GM10248 (cell line): Measurements from ENCODE around the gene ZDHHC14.

Experiments
- CTCF ChIA-PET: fragments of 300-600 bp; sonication (Branson Sonifier 250); formaldehyde crosslinking; extraction: SDS; loops from one replicate; lab custom pipeline; 2021; ENCODE audit warnings: antibody characterized with exemption; lab: Yijun Ruan, JAX
- POLR2A ChIA-PET: fragments of 350-650 bp; sonication (Branson Sonifier 250); formaldehyde crosslinking; extraction: SDS; loops from one replicate; lab custom pipeline; 2020; ENCODE audit warnings: antibody characterized with exemption; lab: Yijun Ruan, JAX
- DNase-seq: peaks from one replicate; pipeline ENCODE4 v3.0.0; 2012; ENCODE audit errors: extremely low spot score
- CTCF ChIP-seq: IDR thresholded peaks from 2 replicates; pipeline ENCODE4 v1.5.1; 2012; ENCODE audit warnings: mild to moderate bottlenecking, low read depth; ENCODE audit errors: extremely low read depth, missing control alignments, control extremely low read depth

Gene ZDHHC14

GRCh38 chr6:157410045-157410444 lies 29.1 kb downstream of the ZDHHC14 start:
- POLR2A ChIA-PET: no interaction called here
- no peak for TF ChIP-seq CTCF
- DNase-seq: no peak
- CTCF ChIA-PET: interaction anchor here (1.0 to 1.4 kb wide), 3 partner anchors 12 to 25 kb away, joined by 3 to 4 read pairs (median 3); no protein-coding TSS in a partner anchor

DNA sequence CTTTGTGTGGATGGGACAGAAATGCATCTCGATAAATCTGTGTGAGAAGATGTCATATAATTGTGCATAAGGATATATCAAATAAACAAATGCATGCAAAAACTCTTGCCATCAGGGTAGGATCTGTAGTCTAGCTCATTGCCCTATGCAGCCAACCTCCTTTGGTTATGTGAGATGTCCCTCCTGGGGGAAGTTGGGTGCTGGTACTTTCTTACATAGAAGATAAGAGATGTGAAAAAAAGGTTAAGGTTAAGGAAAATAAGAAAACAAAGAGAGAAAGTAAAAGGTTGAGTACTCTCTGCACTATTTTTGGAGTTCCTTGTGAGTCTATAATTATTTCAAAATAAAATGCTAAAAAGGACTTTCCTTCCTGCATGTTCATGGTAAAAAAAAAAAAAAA lies 30.4 kb downstream of the ZDHHC14 start:
- no peak for TF ChIP-seq CTCF
- DNase-seq: no peak
- ChIA-PET CTCF (interaction anchor here (1.0 to 1.4 kb wide), 2 partner anchors 27 to 88 kb away, joined by 3 to 4 read pairs; partner anchors contain the start of gene TMEM242), POLR2A (no interaction called here)

DNA sequence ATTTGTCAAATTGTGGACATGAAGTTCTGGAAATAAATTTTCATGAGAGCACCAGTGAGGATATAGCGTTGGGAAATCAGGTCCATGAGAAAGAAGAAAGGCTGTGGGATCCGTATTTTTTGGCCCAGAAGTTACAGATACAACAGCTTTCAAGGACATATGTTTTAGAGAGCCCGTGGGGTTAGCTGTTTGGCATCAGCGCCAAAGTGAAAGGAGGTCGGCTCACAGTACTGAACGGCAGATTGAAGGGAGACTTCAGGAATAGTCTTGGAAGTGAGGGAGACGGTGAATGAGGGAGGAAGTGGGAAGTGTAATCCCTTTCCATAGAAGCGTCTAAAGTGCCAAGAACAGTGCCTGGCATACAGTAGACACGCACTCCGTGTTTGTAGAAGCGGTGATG lies 31.8 kb downstream of the ZDHHC14 start:
- CTCF ChIA-PET: interaction anchor here (1.4 kb wide), 1 partner anchor 11 kb away, joined by 3 read pairs; no protein-coding TSS in a partner anchor
- no peak for DNase-seq

GRCh38 chr6:157420497-157420896 lies 39.5 kb downstream of the ZDHHC14 start:
- ChIA-PET CTCF (no interaction called here), POLR2A (no interaction called here)
- no peak for DNase-seq
- TF ChIP-seq CTCF: no peak

More for the DNA sequence above, 31.8 kb downstream of the ZDHHC14 start:
- TF ChIP-seq CTCF: no peak
- POLR2A ChIA-PET: no interaction called here

DNA sequence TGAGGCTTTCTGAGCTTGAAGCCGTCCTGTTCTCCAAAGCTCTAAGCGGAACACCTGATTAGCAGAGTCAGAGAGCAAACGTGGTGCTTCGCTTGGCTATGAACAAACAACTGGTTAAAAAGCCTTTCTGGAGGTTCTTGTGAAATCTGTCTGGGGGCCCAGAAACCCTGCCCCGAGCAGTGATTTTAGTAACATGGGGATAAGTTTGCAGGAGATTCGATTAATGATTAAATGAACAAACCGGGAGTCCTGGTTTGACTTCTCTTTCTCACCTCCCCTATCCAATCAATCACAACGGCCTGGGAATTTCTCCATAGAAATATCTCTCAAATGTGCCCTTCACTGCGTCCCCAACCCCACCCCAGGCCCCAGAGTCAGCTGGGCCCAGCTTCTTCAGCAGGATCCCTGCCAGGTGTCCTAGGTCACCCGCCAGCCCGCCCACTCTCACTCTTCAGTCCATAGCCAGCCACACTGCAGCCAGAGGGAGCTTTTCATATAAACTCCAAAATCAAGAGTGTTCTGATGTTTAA lies 43.6 kb downstream of the ZDHHC14 start:
- no peak for DNase-seq
- TF ChIP-seq CTCF: no peak
- ChIA-PET CTCF (interaction anchor here (2.4 kb wide), 1 partner anchor 9 kb away, joined by 8 read pairs; no protein-coding TSS in a partner anchor), POLR2A (no interaction called here)

DNA sequence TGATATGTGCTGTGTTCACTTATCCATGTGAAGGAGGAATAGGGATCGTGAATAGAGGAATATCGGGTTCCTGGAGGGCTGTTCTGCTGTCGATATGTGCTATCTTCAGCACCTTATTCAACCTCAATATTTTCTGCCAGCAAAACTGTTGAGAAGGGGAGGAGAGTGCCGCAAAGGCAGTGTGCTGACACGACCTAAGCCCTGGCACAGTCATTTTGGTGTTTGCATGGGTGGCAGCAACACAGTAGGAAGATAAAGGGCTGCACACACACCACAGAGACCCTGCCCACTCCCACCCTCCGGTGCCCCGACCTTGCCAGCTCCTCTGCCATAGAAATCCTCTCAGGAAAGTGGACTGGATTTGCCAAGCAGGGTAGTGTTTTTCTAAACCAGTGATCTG lies 47.0 kb downstream of the ZDHHC14 start:
- no peak for DNase-seq
- ChIA-PET POLR2A (no interaction called here), CTCF (no interaction called here)
- no peak for TF ChIP-seq CTCF
